Activated CD8-positive, alpha-beta memory T cell treated with anti-CD3 and anti-CD28 coated beads for 48 hours (primary cell): ENCODE data around the gene OGT.
A peak's percentile ranks its signal among the peaks of the same experiment; 100 is the strongest.
"Not testable (repeated sequence)": the region's sequence is repeated elsewhere in the genome, so short reads cannot be mapped to it uniquely, and the experiment has no call there.

Experiments used
- DNase-seq, 3 experiments: peaks; one replicate each; pipeline ENCODE4 v3.0.0-alpha.2; 2020; ENCODE audit warnings: low read depth in 2 of 3, low spot score in 2 of 3

Gene OGT

DNA sequence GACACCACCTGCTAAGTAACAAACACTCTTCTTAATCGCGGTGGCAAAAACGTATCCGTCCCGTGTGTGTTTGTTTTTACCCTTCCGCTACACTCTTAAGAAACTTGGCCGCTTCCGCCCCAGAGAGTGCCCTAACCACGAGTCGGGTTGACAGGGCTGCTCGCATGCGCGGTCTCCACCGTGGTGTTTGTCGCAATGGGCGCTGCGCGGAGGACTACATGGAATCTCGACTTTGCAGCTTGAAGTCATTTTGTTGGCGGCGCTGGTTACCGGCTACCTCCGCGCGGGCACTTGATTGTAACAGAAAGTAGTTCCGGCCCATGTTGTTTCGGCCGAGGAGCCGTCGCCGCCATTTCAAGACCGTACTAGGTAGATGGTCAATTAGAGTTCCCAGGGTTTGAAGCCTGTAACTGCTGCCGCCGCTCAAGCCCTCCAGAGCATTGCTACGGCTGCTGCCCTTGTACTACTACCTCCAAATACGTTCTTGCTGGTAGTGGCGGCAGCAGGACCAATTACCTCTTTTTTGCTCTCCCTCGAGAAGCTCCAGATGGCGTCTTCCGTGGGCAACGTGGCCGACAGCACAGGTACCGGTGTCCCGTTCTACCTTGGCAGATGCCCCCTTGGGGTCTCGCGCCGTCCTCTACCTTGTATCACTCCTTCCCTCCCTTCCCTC lies at the start of gene OGT:
Gene OGT (plus strand): TSS at position 352 of the 673 bp plus-strand sequence. CDS start 196 bp downstream, at position 548.
- DNase-seq: peak; percentile 61 to 84 (median 66)

GRCh38 chrX:71487814-71488213 lies 45.1 kb upstream of the OGT start:
- DNase-seq: no peak

DNA sequence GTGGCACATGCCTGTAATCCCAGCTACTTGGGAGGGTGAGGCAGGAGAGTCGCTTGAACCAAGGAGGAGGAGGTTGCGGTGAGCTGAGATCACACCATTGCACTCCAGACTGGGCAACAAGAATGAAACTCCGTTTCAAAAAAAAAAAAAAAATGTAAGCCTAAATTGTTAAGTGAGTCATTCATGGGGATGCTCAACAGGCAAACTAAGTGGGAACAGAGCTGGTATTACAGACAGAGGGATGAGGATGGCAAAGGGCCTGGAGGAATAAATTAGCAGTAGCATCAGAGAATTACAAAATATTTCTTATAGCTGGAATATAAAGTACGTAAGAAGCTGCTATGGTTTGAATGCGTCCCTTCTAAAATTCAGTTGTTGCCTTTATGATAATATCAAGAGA lies 43.4 kb upstream of the OGT start:
- DNase-seq: no peak

GRCh38 chrX:71492231-71493065 lies 40.5 kb upstream of the OGT start:
- DNase-seq: peak; percentile 9 to 20 (median 19)

DNA sequence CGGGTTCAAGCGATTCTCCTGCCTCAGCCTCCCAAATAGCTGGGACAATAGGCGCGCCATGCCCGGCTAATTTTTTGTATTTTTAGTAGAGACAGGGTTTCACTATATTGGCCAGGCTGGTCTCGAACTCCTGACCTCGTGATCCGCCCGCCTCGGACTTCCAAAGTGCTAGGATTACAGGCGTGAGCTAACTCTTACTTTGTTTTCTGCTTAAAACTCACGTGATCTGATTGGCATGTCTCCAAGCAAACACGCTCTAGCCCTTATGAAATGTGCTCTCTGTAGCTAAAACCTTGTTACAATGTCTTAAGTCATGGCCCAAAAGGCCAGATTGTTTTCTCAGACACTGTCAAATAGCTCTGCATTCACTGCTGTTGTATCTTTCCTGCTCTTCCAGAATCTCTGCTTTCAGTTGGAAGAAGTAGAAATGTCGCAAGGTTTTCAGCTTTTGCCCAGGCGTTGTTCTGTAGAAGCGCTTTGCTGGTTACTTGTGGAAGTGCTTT lies 39.7 kb upstream of the OGT start:
- no peak for DNase-seq

DNA sequence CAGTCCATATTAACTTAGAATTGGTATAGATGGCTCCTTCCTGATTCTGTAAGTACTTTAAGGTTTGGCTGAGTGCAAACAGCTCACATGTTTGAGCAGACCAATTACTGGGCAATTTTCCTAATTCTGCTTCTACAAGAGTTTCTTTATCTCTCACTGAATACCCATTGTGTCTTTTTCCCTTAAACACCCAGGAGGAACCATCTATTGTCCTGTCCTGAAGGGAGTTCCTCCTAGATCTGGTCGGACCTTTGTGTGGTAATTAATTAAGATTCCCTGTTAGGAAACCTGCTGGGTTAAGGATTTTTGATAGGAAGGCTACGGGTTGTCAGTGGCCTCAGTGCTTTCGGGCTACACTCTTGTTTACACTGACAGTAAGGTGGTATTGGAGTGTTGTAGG lies 36.9 kb upstream of the OGT start:
- DNase-seq: not testable (repeated sequence)

- no peak for DNase-seq
These were observed 36.4 kb upstream of the OGT start for GRCh38 chrX:71496476-71496875.

DNA sequence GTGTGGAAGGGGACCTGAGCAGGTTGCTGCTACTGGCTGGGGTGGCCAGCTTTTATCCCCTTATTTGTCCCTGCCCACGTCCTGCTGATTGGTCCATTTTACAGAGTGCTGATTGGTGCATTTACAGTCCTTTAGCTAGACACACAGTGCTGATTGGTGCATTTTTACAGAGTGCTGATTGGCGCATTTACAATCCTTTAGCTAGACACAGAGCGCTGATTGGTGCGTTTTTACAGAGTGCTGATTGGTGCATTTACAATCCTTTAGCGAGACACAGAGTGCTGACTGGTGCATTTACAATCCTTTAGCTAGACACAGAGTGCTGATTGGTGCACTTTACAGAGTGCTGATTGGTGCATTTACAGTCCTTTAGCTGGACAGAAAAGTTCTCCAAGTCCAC lies 30.8 kb upstream of the OGT start:
- DNase-seq: not testable (repeated sequence)

DNA sequence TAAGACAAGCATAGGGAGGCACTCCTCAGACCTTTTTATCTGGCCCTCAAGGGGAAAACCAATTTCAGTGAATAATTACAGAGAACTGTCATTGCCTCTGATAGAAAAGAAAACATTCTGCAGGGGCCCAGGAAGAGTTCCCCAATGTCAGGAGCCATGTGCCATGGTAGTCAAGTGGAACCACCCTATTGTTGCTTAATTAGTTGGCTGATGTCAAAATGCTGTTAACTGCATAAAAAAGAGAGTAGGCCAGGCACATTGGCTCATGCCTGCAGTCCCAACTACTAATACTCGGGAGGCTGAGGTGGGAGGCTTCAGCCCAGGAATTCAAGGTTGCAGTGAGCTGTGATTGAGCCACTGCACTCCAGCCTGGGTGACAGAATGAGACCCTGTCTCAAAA lies 28.6 kb upstream of the OGT start:
- no peak for DNase-seq

- no peak for DNase-seq
These were observed 23.6 kb upstream of the OGT start for GRCh38 chrX:71509289-71509688.

DNA sequence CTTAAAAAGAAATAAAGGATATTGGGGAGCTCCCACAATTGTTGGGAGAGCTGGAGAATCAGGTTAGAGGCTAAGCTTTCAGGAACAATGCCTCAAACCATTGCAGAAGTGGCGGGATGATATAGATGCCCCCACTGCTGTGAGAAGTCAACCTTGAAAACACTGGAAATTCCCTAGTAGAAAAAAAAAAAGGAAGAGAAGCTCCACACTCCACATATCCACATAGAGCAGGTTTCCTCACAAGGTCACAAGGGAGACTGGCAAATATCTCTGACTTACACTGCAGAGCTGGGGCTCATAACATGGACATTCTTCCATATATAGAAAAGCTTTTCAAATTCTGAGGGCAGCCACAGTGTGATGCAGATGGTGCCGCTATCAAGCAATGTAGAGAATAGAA lies 22.7 kb upstream of the OGT start:
- no peak for DNase-seq

GRCh38 chrX:71513731-71514130 lies 19.2 kb upstream of the OGT start:
- DNase-seq: not testable (repeated sequence)

DNA sequence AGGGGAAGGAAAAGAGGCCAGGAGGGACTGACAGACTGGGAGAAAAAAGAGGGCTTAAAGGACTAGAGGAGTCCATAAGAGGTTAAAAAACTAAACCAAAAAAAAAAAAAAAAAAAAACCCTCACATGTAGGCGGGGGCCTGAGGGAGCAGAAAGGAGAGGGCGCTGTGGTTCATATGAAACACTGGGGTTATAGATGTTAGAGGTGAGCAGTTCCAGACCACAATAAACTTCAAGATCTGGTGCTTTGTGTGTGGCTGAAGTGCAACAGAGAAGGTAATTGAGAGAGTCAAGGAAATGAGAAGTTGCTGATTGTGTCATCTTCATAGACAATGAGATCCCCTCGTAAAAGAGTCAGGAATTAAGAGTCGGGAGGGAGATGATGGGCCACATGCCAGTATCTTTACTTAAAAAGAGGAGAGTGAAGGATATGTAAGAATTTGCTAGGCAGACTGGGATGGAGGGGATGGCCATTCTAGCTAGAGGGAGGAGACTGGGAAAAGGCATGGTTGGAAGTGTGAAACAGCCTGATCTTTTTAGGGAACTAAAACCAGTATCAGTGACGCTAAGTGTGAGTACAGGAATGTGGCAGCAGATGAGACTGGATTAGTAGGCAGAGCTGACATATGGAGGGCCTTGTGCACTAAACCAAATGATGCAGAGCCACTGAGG lies 18.4 kb upstream of the OGT start:
- no peak for DNase-seq

- no peak for DNase-seq
These were observed 17.9 kb upstream of the OGT start for GRCh38 chrX:71515038-71515396.

DNA sequence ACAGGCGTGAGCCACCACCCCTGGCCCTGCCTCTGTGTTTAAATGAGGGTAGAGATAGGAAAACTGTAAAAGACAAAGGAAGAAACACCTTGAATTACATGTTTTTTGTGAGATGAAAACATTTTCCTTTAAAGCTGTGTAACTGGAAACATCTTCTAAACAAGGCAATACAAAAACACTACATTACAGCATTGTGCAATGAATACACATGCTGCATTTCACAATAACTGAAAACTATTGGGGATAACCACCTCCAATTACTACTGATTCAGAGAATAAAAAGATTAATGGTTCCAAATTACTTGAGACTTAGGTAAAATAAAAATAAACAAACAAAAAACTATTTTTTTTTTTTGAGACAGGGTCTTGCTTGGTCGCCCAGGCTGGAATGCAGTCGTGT lies 7.6 kb upstream of the OGT start:
- DNase-seq: no peak

DNA sequence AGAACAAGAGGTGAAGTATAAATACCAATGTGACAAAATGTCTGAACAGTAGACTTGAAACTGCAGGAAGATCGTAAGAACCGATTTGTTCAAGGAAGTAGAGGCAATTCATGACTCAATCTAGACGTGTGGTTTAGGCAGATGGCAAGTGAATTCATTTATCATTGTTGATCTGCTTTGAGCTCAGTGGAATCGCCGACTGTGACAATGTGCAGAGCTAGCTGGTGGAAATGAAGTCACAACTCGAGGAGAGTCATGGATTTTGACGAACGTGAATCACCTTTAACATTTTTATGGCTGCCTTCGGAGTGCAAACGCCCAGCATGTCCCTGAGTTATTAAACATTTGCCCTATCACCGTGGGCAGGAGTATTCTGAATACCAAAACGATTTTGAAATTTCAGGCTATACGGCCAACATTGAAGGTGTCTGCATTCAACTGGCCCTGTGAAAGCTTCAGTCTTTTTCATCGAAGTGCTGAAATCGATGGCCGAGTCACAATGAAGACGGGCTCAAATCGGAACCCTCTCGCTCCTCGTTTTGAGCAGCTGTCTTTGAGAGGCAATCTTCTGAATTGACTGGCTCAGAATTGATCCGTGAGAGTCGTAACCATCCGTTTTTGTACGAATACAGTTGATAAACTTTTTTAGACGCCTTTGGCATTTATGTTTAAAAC lies 689 bp upstream of the OGT start:
- DNase-seq: no peak

DNA sequence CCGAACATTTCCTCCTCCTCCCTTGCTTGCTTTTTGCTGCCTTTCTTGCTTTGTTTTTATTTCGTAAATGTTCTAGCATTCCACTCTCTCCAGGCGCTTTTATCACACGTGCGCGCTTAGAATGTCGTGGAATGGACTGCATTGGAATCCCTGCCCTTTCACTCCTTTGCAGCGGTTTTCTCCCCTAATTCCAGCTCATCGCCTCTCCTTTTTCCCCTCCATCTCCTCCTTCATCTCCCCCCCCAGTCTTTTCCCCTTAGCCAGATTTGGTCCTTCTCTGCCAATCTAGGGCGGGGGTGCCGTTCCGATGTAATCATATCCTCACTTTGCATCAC lies 579 bp downstream of the OGT start:
- no peak for DNase-seq

DNA sequence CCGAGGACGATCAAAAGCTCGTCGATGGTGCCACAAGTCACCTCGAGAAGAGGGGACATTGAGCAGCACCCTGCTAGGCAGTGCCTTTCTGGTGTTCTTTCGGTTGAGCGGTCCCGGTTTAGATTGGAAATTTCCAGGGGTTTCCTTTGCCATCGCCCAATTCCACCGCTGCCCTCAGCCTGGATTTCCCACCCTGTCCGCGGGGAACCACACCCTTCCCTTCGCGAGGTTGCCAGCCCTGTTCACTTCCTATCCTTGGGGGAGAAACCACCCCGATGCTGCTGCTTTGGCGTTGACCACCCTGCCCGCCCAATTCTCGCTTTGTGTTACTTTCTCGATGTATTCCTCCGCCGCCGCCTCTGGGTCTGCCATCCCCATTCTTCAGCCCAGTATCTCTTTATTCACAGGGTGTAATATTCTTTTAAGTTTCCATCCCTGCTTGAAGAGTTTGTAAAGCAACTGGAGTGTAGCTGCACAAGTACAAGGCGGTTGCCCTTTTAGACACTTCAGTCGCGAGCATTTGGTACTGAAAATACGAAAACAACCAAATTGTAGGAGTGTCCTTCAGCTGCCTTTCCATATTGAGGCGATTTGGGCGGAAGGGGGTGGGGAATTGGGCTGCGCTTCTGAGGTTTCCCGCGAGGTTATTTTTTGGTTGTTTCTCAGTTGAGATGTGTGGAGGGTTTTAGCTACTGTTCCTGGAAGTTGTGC lies 1.1 kb downstream of the OGT start:
- no peak for DNase-seq

GRCh38 chrX:71534773-71535544 lies 2.1 kb downstream of the OGT start:
- DNase-seq: no peak

GRCh38 chrX:71536285-71536684 lies 3.4 kb downstream of the OGT start:
- DNase-seq: no peak
